NT2/D1 (cell line): ENCODE results near the gene SCN1B.

ENCODE experiments used
- SUZ12 ChIP-seq: IDR thresholded peaks from 2 replicates; pipeline ENCODE4 v1.6.1; 2011; ENCODE audit not compliant: insufficient read length, insufficient read depth; ENCODE audit errors: extremely low read depth
- YY1 ChIP-seq: IDR thresholded peaks from 2 replicates; pipeline ENCODE4 v1.6.1; 2011; ENCODE audit not compliant: insufficient read length, insufficient read depth

- no peak for TF ChIP-seq YY1
- TF ChIP-seq SUZ12 = no peak
Observed at GRCh38 chr19:35046461-35046860, 16.2 kb downstream of the SCN1B start.
